GM13976 (cell line): ENCODE data around the gene GALNT9.
"Not testable (repeated sequence)": the region's sequence is repeated elsewhere in the genome, so short reads cannot be mapped to it uniquely, and the experiment has no call there.

ENCODE experiments used
- DNase-seq: peaks from one replicate; pipeline ENCODE4 v3.0.0; 2012; ENCODE audit warnings: low spot score
- CTCF ChIP-seq: IDR thresholded peaks from 2 replicates; pipeline ENCODE4 v1.5.1; 2012; ENCODE audit warnings: borderline replicate concordance, mild to moderate bottlenecking; ENCODE audit not compliant: insufficient read depth; ENCODE audit errors: extremely low read depth, missing control alignments, control extremely low read depth
- in situ Hi-C: fragments of 300-500 bp; cut with MboI; formaldehyde crosslinking; loops from one replicate; pipeline ENCODE4 v1.12.0; 2022; ENCODE audit warnings: low sequenced_read_pairs, mixed read lengths, inconsistent platforms; ENCODE audit not compliant: unreplicated experiment

Gene GALNT9

DNA sequence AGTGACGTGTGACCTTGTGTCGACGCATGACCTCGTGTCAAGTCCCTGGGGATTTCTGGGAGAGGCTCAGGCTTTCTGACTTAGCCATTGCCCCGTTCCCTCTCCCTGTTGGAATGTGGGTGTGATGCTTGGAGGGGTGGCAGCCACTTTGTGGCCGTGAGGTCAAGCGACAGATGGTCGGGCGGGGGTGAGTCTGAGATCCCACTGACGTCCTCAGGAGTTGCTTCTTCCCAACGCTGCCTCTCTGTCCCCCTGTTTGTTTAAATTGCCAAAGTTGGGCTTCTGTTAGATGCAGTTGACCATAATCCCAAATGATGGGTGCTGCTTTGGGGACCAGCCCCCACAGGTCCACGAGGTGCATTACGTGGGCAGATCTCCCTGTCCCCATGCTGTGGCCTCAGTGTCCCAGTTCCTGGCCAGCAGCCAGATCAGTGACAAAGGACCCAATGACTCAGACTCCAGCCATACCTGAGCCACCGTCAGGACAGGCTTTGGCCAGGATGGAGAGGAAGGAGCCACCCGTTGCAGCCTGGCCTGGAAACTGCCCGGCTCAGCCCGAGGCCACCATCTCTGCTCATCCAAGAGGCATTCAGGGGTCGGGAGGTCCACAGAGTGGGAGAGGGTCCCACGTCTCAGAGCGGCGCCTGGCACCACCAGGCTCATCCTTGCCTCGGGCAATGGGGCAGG is 34.4 kb upstream of the GALNT9 start:
- DNase-seq: no peak
- in situ Hi-C loops: no loop called here
- TF ChIP-seq CTCF: no peak

DNA sequence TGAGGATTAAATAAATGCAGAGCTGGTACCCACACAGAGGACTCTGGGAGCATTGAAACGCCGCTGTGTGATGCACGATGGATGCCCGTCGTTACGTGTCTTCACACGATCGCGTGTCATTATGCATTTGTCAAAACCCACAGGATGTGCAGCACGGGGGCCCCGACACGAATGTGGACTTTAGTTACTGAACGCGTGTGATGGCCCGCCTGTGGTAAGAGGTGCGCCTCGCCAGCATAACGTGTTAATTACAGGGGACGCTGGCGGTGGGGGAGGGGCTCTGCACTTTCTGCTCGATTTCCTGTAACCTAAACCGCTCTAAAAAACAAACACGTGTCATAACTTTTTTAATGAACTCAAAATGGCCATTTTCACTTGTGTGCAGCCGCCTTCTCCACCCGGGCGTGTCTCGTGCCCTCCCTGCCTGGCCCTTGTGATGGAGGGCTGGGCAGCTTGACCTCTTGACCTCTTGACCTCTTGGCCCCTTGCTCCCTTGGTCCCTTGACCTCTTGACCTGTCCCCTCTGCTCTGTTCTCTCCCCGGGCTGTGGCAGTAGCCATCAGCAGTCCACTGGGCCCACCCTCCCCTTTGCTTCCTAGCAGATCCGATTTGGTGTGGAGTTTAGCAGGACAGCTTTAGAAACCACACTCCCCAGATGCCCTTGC is 33.7 kb upstream of the GALNT9 start:
- no peak for DNase-seq
- in situ Hi-C loops: no loop called here
- TF ChIP-seq CTCF: no peak

DNA sequence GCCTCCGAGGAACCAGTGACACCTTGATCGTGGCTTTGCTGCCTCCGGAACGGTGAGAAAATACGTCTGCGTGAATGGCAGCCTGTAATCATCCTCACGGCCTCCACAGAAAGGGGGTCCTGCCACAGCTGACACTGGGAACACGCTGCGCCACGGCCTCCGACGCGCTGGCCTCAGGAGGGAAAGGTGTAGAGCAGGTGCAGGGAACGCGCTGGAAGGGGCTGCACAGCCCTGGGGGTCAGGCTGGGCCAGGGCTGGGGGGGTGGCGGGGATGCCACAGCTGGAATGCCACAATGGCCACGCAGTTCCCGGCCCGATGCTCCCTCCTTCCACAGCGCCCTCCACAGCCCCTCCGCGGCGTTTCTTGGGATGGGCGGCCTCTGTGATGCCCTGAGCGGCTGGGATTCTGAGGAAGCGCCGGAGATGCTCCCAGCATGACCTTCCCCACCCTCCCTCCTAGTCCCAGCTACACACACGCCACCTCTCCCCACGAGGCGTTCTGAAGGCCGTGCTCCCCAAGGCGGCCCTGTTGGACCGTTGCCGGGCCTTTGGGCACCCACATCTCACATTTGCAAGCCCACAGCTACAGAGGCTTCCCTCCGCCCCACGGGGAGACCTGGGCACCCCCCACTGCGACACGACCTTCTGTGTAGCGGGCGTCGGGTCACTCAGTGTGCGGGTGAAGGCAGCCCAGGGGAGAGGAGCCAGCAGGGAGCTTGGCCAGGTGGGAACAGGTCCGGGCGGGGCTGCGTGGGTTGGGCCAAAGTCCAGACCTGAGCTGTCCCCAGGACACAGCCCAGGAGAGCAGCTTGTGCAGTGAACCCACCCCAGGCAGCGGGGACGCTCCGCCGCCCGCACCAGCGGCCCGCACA is 31.8 kb upstream of the GALNT9 start:
- TF ChIP-seq CTCF: no peak
- in situ Hi-C loops: no loop called here

GRCh38 chr12:132360410-132360809 is 31.0 kb upstream of the GALNT9 start:
- TF ChIP-seq CTCF: no peak
- in situ Hi-C loops: no loop called here
- no peak for DNase-seq

More for the DNA sequence above, 31.8 kb upstream of the GALNT9 start:
- no peak for DNase-seq

DNA sequence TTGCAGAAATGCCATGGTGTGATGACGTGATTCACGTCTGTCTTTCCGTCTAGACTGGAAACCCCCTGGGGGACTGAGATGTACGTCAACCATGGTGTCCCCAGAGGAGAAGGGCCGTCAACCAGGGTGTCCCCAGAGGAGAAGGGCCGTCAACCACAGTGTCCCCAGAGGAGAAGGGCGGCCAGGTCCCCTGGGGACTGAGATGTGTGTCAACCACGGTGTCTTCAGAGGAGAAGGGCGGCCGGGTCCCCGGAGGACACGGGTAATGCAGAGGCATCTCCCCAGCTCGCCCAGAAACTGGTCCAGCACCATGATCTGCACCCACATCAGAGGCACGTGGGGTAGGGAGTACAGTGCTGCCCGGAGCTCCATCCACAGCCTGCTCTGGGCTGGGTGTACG is 30.6 kb upstream of the GALNT9 start:
- TF ChIP-seq CTCF: no peak
- DNase-seq: no peak
- in situ Hi-C loops: no loop called here

DNA sequence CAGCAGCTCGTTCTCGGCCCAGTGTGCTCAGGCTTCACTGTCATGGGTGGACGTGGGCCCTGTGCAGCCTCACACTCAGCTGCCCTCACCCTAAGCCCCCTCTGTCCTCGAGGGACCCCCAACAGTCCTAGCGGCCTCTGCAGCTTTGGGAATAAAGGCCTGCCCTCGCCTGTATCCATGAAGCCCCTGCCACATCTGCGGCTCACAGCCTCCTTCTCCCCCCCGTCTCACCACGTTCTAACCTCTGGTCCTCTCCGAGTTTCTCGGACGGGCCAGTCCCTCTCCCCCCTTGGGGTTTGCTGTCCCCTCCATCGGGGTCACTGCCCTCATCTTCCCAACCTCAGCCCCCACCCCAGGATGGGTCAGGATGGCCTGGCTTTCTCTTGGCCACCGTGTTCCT is 30.2 kb upstream of the GALNT9 start:
- DNase-seq: no peak
- TF ChIP-seq CTCF: no peak
- in situ Hi-C loops: no loop called here

DNA sequence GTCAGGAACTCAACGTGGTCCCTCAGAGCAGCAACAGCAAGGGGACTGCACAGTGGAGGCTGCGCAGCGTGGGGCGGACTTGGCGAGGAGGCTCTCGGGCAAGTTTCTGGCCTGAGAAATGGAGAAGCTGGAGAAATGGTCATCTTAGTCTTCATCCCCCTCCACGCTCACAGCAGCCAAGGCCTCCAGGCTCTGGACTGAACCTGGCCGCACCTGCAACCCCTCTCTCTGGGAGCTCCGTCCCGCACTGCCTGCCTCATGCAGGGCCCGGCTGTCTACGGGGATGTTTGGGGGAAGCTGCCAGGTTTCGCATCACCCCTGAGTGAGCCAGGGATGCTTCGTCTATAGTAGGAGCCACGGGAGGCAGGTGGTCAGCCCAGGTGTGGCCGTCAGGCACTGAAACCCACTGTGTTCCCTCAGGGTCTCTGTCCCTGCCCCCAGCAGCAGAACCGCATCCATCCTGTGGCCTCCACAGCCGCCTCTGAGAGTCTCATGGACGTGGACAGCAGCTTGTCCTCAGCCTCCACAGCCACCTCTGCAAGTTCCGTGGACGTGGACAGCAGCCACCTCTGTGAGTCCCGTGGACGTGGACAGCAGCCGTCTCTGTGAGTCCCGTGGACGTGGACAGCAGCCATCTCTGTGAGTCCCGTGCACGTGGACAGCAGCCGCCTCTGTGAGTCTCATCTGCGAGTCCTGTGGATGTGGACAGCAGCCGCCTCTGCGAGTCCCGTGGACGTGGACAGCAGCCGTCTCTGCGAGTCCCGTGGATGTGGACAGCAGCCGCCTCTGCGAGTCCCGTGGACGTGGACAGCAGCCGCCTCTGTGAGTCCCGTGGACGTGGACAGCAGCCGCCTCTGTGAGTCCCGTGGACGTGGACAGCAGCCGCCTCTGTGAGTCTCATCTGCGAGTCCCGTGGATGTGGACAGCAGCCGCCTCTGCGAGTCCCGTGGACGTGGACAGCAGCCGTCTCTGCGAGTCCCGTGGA is 29.1 kb upstream of the GALNT9 start:
- DNase-seq, in situ Hi-C loops: not testable (repeated sequence)
